IMR-90 (cell line): ENCODE results near the gene EGR2. TPM values are rescaled to one million over a fixed set of nuclear protein-coding genes. Genes with fewer than 3 reads are reported as not detected.

Source experiments
- ATAC-seq: fragments of 200-7000 bp; cut with Tn5 transposase; 2 replicates; pipeline ENCODE4 v1.9.1; 2020; ENCODE audit warnings: low read depth, mild to moderate bottlenecking, moderate library complexity
- BruUV-seq: library from RNA; stranded (reverse); fragments of 400-500 nt; replicated peaks from 2 replicates; lab custom pipeline; 2021; lab: Mats Ljungman, UMichigan
- CTCF ChIA-PET: fragments of 300-600 bp; formaldehyde crosslinking; extraction: SDS; loops from one replicate; lab custom pipeline; 2021; ENCODE audit warnings: antibody characterized with exemption; lab: Yijun Ruan, JAX
- POLR2A ChIA-PET: fragments of 300-600 bp; sonication (Branson Sonifier 250); formaldehyde crosslinking; loops from one replicate; lab custom pipeline; 2022; ENCODE audit warnings: antibody characterized with exemption; ENCODE audit not compliant: unreplicated experiment; lab: Charles Lee
- DNase-seq: peaks from one replicate; pipeline ENCODE4 v3.0.0; 2013
- H2AFZ ChIP-seq: replicated peaks from 2 replicates; pipeline ENCODE3; 2013; ENCODE audit warnings: low read length, mild to moderate bottlenecking; ENCODE audit not compliant: poor library complexity
- H2AK5ac ChIP-seq: 2 replicates; pipeline ENCODE4 v1.6.1; 2013; ENCODE audit warnings: low read depth, low read length, inconsistent platforms
- H2AK9ac ChIP-seq: replicated peaks from 2 replicates; pipeline ENCODE3; 2013; ENCODE audit warnings: mild to moderate bottlenecking, low read depth, low read length, moderate library complexity; ENCODE audit not compliant: poor library complexity
- H2BK120ac ChIP-seq: 2 replicates; pipeline ENCODE4 v1.6.1; 2013; ENCODE audit warnings: low read depth, low read length, inconsistent platforms
- H2BK15ac ChIP-seq: 3 replicates; pipeline ENCODE4 v1.6.1; 2013; ENCODE audit warnings: low read depth, low read length, inconsistent platforms
- H2BK20ac ChIP-seq: 2 replicates; pipeline ENCODE4 v1.6.1; 2013; ENCODE audit warnings: low read depth, mild to moderate bottlenecking, inconsistent platforms, low read length, moderate library complexity
- H2BK5ac ChIP-seq: 2 replicates; pipeline ENCODE4 v1.6.1; 2013; ENCODE audit warnings: mild to moderate bottlenecking, low read depth, low read length, inconsistent platforms; ENCODE audit not compliant: poor library complexity, severe bottlenecking
- H3K14ac ChIP-seq: replicated peaks from 2 replicates; pipeline ENCODE4 v1.6.1; 2013; ENCODE audit warnings: low read depth, low read length, inconsistent platforms
- H3K18ac ChIP-seq: 2 replicates; pipeline ENCODE4 v1.6.1; 2013; ENCODE audit warnings: low read depth, low read length, control low read depth
- H3K23ac ChIP-seq: 2 replicates; pipeline ENCODE4 v1.6.1; 2013; ENCODE audit warnings: low read depth, low read length, inconsistent platforms
- H3K27ac ChIP-seq: 2 replicates; pipeline ENCODE4 v1.5.1; 2013; ENCODE audit warnings: mild to moderate bottlenecking, control low read depth, low read length; ENCODE audit not compliant: insufficient read depth
- H3K27me3 ChIP-seq: 2 replicates; pipeline ENCODE4 v1.6.1; 2013; ENCODE audit warnings: low read length; ENCODE audit not compliant: control insufficient read depth, insufficient read depth
- H3K36me3 ChIP-seq: 2 replicates; pipeline ENCODE4 v1.6.1; 2013; ENCODE audit warnings: low read length, mixed read lengths; ENCODE audit not compliant: control insufficient read depth, insufficient read depth
- H3K4ac ChIP-seq: 2 replicates; pipeline ENCODE4 v1.6.1; 2013; ENCODE audit warnings: low read depth, low read length, inconsistent platforms
- H3K4me1 ChIP-seq: 2 replicates; pipeline ENCODE4 v1.6.1; 2013; ENCODE audit warnings: low read length, mixed read lengths; ENCODE audit not compliant: control insufficient read depth, insufficient read depth
- H3K4me2 ChIP-seq: 2 replicates; pipeline ENCODE4 v1.6.1; 2013; ENCODE audit warnings: low read depth, mild to moderate bottlenecking, control low read depth, low read length, moderate library complexity
- H3K4me3 ChIP-seq: 2 replicates; pipeline ENCODE4 v1.5.1; 2013; ENCODE audit warnings: low read depth, mild to moderate bottlenecking, control low read depth, low read length, moderate library complexity; ENCODE audit not compliant: insufficient read depth
- H3K56ac ChIP-seq: 2 replicates; pipeline ENCODE4 v1.6.1; 2013; ENCODE audit warnings: low read length, inconsistent platforms; ENCODE audit not compliant: insufficient read depth; ENCODE audit errors: extremely low read depth
- H3K79me1 ChIP-seq, 2 experiments: 2 replicates each; pipeline ENCODE4 v1.6.1; 2013; ENCODE audit warnings: low read length in 2 of 2, inconsistent platforms in 1 of 2, low read depth in 1 of 2
- H3K9ac ChIP-seq: 2 replicates; pipeline ENCODE4 v1.6.1; 2013; ENCODE audit warnings: low read depth, low read length, control low read depth
- H3K9me1 ChIP-seq: 2 replicates; pipeline ENCODE4 v1.6.1; 2013; ENCODE audit warnings: low read length, inconsistent platforms; ENCODE audit not compliant: insufficient read depth
- H3K9me3 ChIP-seq: 2 replicates; pipeline ENCODE4 v1.6.1; 2013; ENCODE audit warnings: low read length; ENCODE audit not compliant: control insufficient read depth, insufficient read depth
- H4K20me1 ChIP-seq: 2 replicates; pipeline ENCODE4 v1.6.1; 2013; ENCODE audit warnings: low read length, inconsistent platforms; ENCODE audit not compliant: insufficient read depth
- H4K5ac ChIP-seq: 2 replicates; pipeline ENCODE4 v1.6.1; 2013; ENCODE audit warnings: mild to moderate bottlenecking, low read depth, low read length, control low read depth
- H4K8ac ChIP-seq, 2 experiments: 2 replicates each; pipeline ENCODE4 v1.6.1; 2013; ENCODE audit warnings: low read depth in 2 of 2, low read length in 2 of 2, control low read depth in 1 of 2, inconsistent platforms in 1 of 2
- H4K91ac ChIP-seq: 2 replicates; pipeline ENCODE4 v1.6.1; 2013; ENCODE audit warnings: low read depth, low read length, inconsistent platforms; ENCODE audit not compliant: insufficient read depth
- BHLHE40 ChIP-seq: fragments of 150-350 bp; IDR thresholded peaks from 2 replicates; pipeline ENCODE4 v1.6.1; 2016; ENCODE audit warnings: mild to moderate bottlenecking, low read depth, low read length
- CHD1 ChIP-seq: IDR thresholded peaks from 2 replicates; pipeline ENCODE4 v1.6.1; 2012; ENCODE audit warnings: low read depth, low read length, improper control_type of control experiment
- CTCF ChIP-seq: conservative IDR thresholded peaks from 2 replicates; pipeline ENCODE4 v1.5.1; 2012; ENCODE audit warnings: mild to moderate bottlenecking, low read depth, low read length, improper control_type of control experiment
- ELK1 ChIP-seq: fragments of 150-350 bp; IDR thresholded peaks from 2 replicates; pipeline ENCODE4 v1.6.1; 2016; ENCODE audit warnings: low read depth, mild to moderate bottlenecking, low read length, moderate library complexity, borderline replicate concordance
- FOS ChIP-seq: fragments of 150-350 bp; IDR thresholded peaks from 2 replicates; pipeline ENCODE4 v1.6.1; 2016; ENCODE audit warnings: low read depth, low read length
- MAFK ChIP-seq: IDR thresholded peaks from 2 replicates; pipeline ENCODE4 v1.6.1; 2012; ENCODE audit warnings: low read depth, low read length, improper control_type of control experiment
- MAZ ChIP-seq: IDR thresholded peaks from 2 replicates; pipeline ENCODE4 v1.6.1; 2012; ENCODE audit warnings: low read depth, mild to moderate bottlenecking, low read length, improper control_type of control experiment, moderate library complexity, borderline replicate concordance
- MXI1 ChIP-seq: IDR thresholded peaks from 2 replicates; pipeline ENCODE4 v1.6.1; 2012; ENCODE audit warnings: low read depth, mild to moderate bottlenecking, low read length, moderate library complexity, borderline replicate concordance
- RAD21 ChIP-seq: IDR thresholded peaks from 2 replicates; pipeline ENCODE4 v1.6.1; 2012; ENCODE audit warnings: low read length, improper control_type of control experiment
- RCOR1 ChIP-seq: IDR thresholded peaks from 2 replicates; pipeline ENCODE4 v1.6.1; 2012; ENCODE audit warnings: mild to moderate bottlenecking, low read length, improper control_type of control experiment; ENCODE audit not compliant: insufficient replicate concordance
- RFX5 ChIP-seq: IDR thresholded peaks from 2 replicates; pipeline ENCODE4 v1.8.0; 2012; ENCODE audit warnings: low read depth, mild to moderate bottlenecking, low read length, moderate library complexity
- USF2 ChIP-seq: fragments of 150-350 bp; IDR thresholded peaks from 2 replicates; pipeline ENCODE4 v1.6.1; 2017; ENCODE audit warnings: mild to moderate bottlenecking, antibody characterized with exemption, low read length, low read depth
- WGBS, 2 experiments: methylation state at CpG; one replicate each; pipeline versions ENCODE4 v1.1.5 to v1.1.7; 2013; ENCODE audit warnings: missing lambda C conversion rate in 2 of 2; ENCODE audit not compliant: insufficient read length in 1 of 2; ENCODE audit errors: extremely low coverage in 2 of 2; 5-methylcytosine and 5-hydroxymethylcytosine counted together
- dilution Hi-C: fragments of 300-500 bp; cut with HindIII; formaldehyde crosslinking; loops from one replicate; pipeline ENCODE4 v1.14.3; 2018; ENCODE audit warnings: low sequenced_read_pairs; ENCODE audit not compliant: unreplicated experiment
- in situ Hi-C: fragments of 300-500 bp; cut with MboI; formaldehyde crosslinking; loops from 3 replicates; pipeline ENCODE4 v1.14.3; 2019; ENCODE audit warnings: low sequenced_read_pairs, inconsistent platforms, mixed read lengths
- intact Hi-C: fragments of 100-400 bp; cut with micrococcal nuclease; formaldehyde crosslinking; loops from 2 replicates; pipeline ENCODE4 v1.10.0; 2022
- polyA plus RNA-seq, 3 experiments: library from polyadenylated mRNA; depleted of rRNA; stranded (reverse); fragments of >200 nt; gene quantifications; 2 replicates each; pipeline ENCODE4 v1.2.3, GENCODE V29; 2012; ENCODE audit warnings: low replicate concordance in 1 of 3
- total RNA-seq: library from RNA; depleted of rRNA; stranded (reverse); fragments of >200 nt; gene quantifications from 2 replicates; pipeline ENCODE4 v1.2.3, GENCODE V29; 2012

Gene EGR2
- total and polyA plus RNA-seq, 2 of the 4 experiments (the other 2 are of a cell fraction), result 0.36 to 1.2 TPM

- dilution Hi-C loops, result no loop called here
- peak; percentile 39; the same call in 1 of the 2 replicates for TF ChIP-seq MXI1
- TF ChIP-seq FOS, result no peak
- TF ChIP-seq BHLHE40, result peak; percentile 16; the same call in 1 of the 2 replicates
- no peak for TF ChIP-seq CHD1
- no peak for TF ChIP-seq CTCF
- no peak for TF ChIP-seq ELK1
- TF ChIP-seq RAD21, result no peak
- TF ChIP-seq MAZ, result peak; percentile 64; the same call in 1 of the 2 replicates
- TF ChIP-seq USF2, result peak; percentile 15; the same call in 1 of the 2 replicates
- TF ChIP-seq MAFK, result no peak
- no peak for TF ChIP-seq RCOR1
- TF ChIP-seq RFX5, result no peak
Measured at GRCh38 chr10:62804356-62805230, 11.6 kb downstream of the EGR2 start, which contains the start of gene ADO. Gene ADO, plus strand, starts transcription at chr10:62804720. Its CDS starts 340 bp downstream, at chr10:62805060.

More at GRCh38 chr10:62804356-62805230, 11.6 kb downstream of the EGR2 start, which contains the start of gene ADO:
- Histone ChIP-seq H3K4me2 (peak within 1 kb of the TSS; percentile 98), H3K9ac (peak within 1 kb of the TSS; percentile 86), H2BK15ac (peak within 1 kb of the TSS; percentile 89; the same call in 1 of the 3 replicates), H4K91ac (peak within 1 kb of the TSS; percentile 100), H2BK120ac (peak within 1 kb of the TSS; percentile 100), H2AK5ac (peak within 1 kb of the TSS; percentile 84), H3K56ac (peak within 1 kb of the TSS; percentile 98), H3K27me3 (no peaks in the 10 kb centered on the region; the same call in 1 of the 2 replicates), H3K14ac (peak within 1 kb of the TSS; percentile 99), H2AK9ac (peak within 1 kb of the TSS; percentile 93), H3K79me1 (peaks cover 14 to 29% of the 10 kb centered on the region in 2 experiments), H3K9me3 (no peaks in the 10 kb centered on the region), H2BK5ac (peak within 1 kb of the TSS; percentile 99), H3K4ac (peak within 1 kb of the TSS; percentile 96), H2BK20ac (peak within 1 kb of the TSS; percentile 99; the same call in 1 of the 2 replicates), H3K9me1 (no peaks in the 10 kb centered on the region), H2AFZ (peak within 1 kb of the TSS; percentile 100), H3K4me3 (peak within 1 kb of the TSS; percentile 94), H3K36me3 (no peaks in the 10 kb centered on the region), H3K4me1 (peaks cover 8% of the 10 kb centered on the region; the same call in 1 of the 2 replicates), H4K20me1 (peaks cover 18% of the 10 kb centered on the region), H3K18ac (peak within 1 kb of the TSS; percentile 98), H4K8ac (peak within 1 kb of the TSS; percentile 84 to 99), H4K5ac (peak within 1 kb of the TSS; percentile 100), H3K23ac (peak within 1 kb of the TSS; percentile 98), H3K27ac (peak within 1 kb of the TSS; percentile 99)
- POLR2A ChIA-PET, result no interaction called here
- ATAC-seq (peak; percentile 91), DNase-seq (peak; percentile 79)
- intact Hi-C loops (loop anchor here (5.0 to 10.0 kb wide), 2 partner anchors 353 to 760 kb away; no protein-coding TSS in a partner anchor), in situ Hi-C loops (loop anchor here (25.0 kb wide), 2 partner anchors 542 to 767 kb away; partner anchors contain the start of gene RTKN2)
- WGBS, 2 experiments, result 0% methylated on average over 29 of the region's 87 CpGs; no CpG with 5 or more reads in 1 of the 2 experiments
- no TSS peak for BruUV-seq
- CTCF ChIA-PET, result interaction anchor here (0.6 to 1.1 kb wide), 3 partner anchors 13 to 150 kb away, joined by 3 to 5 read pairs (median 4); no protein-coding TSS in a partner anchor
